H1 (cell line): ENCODE results near the gene RUFY2. TPM values are rescaled to one million over a fixed set of nuclear protein-coding genes. Genes with fewer than 3 reads are reported as not detected.

Experiments
- CTCF ChIA-PET: fragments of 300-600 bp; sonication (Branson Sonifier 250); formaldehyde crosslinking; loops from one replicate; lab custom pipeline; 2021; ENCODE audit not compliant: partially characterized antibody; lab: Charles Lee
- POLR2A ChIA-PET: fragments of 300-600 bp; sonication (Branson Sonifier 250); formaldehyde crosslinking; loops from one replicate; lab custom pipeline; 2021; ENCODE audit warnings: inconsistent platforms; ENCODE audit not compliant: partially characterized antibody; lab: Charles Lee
- DNase-seq, 2 experiments: peaks; one replicate each; pipeline versions ENCODE4 v3.0.0 to v3.0.0-alpha.2; 2010 to 2022; ENCODE audit warnings: low spot score in 2 of 2, low read depth in 1 of 2, mixed read lengths in 1 of 2
- FAIRE-seq: peaks from 2 replicates; lab custom pipeline; 2011; peaks lifted over from hg19 to GRCh38; lab: Jason Lieb, UNC
- H2AFZ ChIP-seq: 2 replicates; pipeline ENCODE4 v1.8.1; 2012; ENCODE audit warnings: low read length, inconsistent platforms
- H2AK5ac ChIP-seq: 2 replicates; pipeline ENCODE4 v1.6.1; 2013; ENCODE audit warnings: low read depth, low read length
- H2BK120ac ChIP-seq: replicated peaks from 2 replicates; pipeline ENCODE3; 2013; ENCODE audit warnings: low read depth, low read length, inconsistent platforms
- H2BK12ac ChIP-seq: 2 replicates; pipeline ENCODE4 v1.6.1; 2013; ENCODE audit warnings: low read depth, low read length
- H2BK15ac ChIP-seq: 2 replicates; pipeline ENCODE4 v1.6.1; 2013; ENCODE audit warnings: low read length
- H2BK20ac ChIP-seq: 2 replicates; pipeline ENCODE4 v1.6.1; 2013; ENCODE audit warnings: low read length
- H2BK5ac ChIP-seq: 2 replicates; pipeline ENCODE4 v1.6.1; 2013; ENCODE audit warnings: low read depth, low read length
- H3K14ac ChIP-seq: 2 replicates; pipeline ENCODE4 v1.6.1; 2013; ENCODE audit warnings: inconsistent platforms; ENCODE audit not compliant: insufficient read length
- H3K18ac ChIP-seq: 2 replicates; pipeline ENCODE4 v1.6.1; 2013; ENCODE audit warnings: low read length; ENCODE audit errors: extremely low read depth
- H3K23ac ChIP-seq: 2 replicates; pipeline ENCODE4 v1.6.1; 2013; ENCODE audit warnings: inconsistent platforms; ENCODE audit not compliant: insufficient read length
- H3K23me2 ChIP-seq: 2 replicates; pipeline ENCODE4 v1.6.1; 2013; ENCODE audit warnings: low read depth, low read length
- H3K27ac ChIP-seq: 2 replicates; pipeline ENCODE4 v1.6.1; 2011; ENCODE audit warnings: low read depth, low read length, inconsistent platforms
- H3K27me3 ChIP-seq, 4 experiments: replicated peaks in 1 of 4; 1 replicate in 1 of 4; 2 replicates in 3 of 4; pipeline versions ENCODE4 v1.6.1 to v1.8.1; 2011 to 2013; ENCODE audit warnings: low read length in 3 of 4, mild to moderate bottlenecking in 3 of 4, inconsistent platforms in 2 of 4, mixed read lengths in 2 of 4, moderate library complexity in 1 of 4; ENCODE audit not compliant: control insufficient read depth in 3 of 4, insufficient read depth in 3 of 4; ENCODE audit errors: extremely low read depth in 1 of 4
- H3K36me3 ChIP-seq, 4 experiments: 2 replicates each; pipeline versions ENCODE4 v1.6.1 to v1.8.1; 2011 to 2013; ENCODE audit warnings: mild to moderate bottlenecking in 4 of 4, low read length in 3 of 4, moderate library complexity in 2 of 4, control low read depth in 1 of 4, inconsistent platforms in 1 of 4; ENCODE audit not compliant: insufficient read depth in 4 of 4, control insufficient read depth in 2 of 4
- H3K4ac ChIP-seq: replicated peaks from 2 replicates; pipeline ENCODE3; 2013; ENCODE audit warnings: low read length, low read depth, mixed read lengths, inconsistent platforms; ENCODE audit not compliant: insufficient read length
- H3K4me1 ChIP-seq, 4 experiments: replicated peaks in 1 of 4; 1 replicate in 1 of 4; 2 replicates in 3 of 4; pipeline versions ENCODE4 v1.6.1 to v1.8.1; 2011 to 2013; ENCODE audit warnings: low read length in 3 of 4, inconsistent platforms in 2 of 4, mixed read lengths in 1 of 4; ENCODE audit not compliant: insufficient read depth in 4 of 4, control insufficient read depth in 3 of 4
- H3K4me2 ChIP-seq, 2 experiments: 2 replicates each; pipeline versions ENCODE4 v1.6.1 to v1.8.1; 2011 to 2013; ENCODE audit warnings: low read depth in 2 of 2, low read length in 2 of 2, control low read depth in 1 of 2, inconsistent platforms in 1 of 2, mild to moderate bottlenecking in 1 of 2; ENCODE audit not compliant: insufficient read depth in 1 of 2
- H3K4me3 ChIP-seq, 4 experiments: fragments of 200-600, 300-600 bp in 1 of 4; sonication (generic), shearing (Covaris generic), sonication (Bioruptor Twin) in 1 of 4; 2 replicates each; pipeline versions ENCODE4 v1.5.1 to v1.8.1; 2011 to 2016; ENCODE audit warnings: low read length in 4 of 4, low read depth in 3 of 4, control low read depth in 2 of 4, inconsistent platforms in 2 of 4, mild to moderate bottlenecking in 2 of 4, mixed read lengths in 1 of 4, moderate library complexity in 1 of 4; ENCODE audit not compliant: insufficient read depth in 2 of 4; ENCODE audit errors: extremely low read depth in 1 of 4
- H3K56ac ChIP-seq: replicated peaks from 2 replicates; pipeline ENCODE3; 2013; ENCODE audit warnings: low read depth, mild to moderate bottlenecking, mixed read lengths, low read length, inconsistent platforms; ENCODE audit not compliant: insufficient read length
- H3K79me1 ChIP-seq: 2 replicates; pipeline ENCODE4 v1.6.1; 2013; ENCODE audit warnings: low read depth, low read length, control low read depth
- H3K79me2 ChIP-seq, 2 experiments: 2 replicates each; pipeline versions ENCODE4 v1.6.1 to v1.8.1; 2012 to 2013; ENCODE audit warnings: low read length in 2 of 2, mild to moderate bottlenecking in 2 of 2, inconsistent platforms in 1 of 2; ENCODE audit not compliant: insufficient read depth in 2 of 2, control insufficient read depth in 1 of 2
- H3K9ac ChIP-seq, 4 experiments: replicated peaks in 1 of 4; 1 replicate in 1 of 4; 2 replicates in 3 of 4; pipeline versions ENCODE4 v1.6.1 to v1.8.1; 2011 to 2013; ENCODE audit warnings: low read depth in 3 of 4, low read length in 3 of 4, control low read depth in 2 of 4, mild to moderate bottlenecking in 2 of 4, moderate library complexity in 2 of 4, inconsistent platforms in 1 of 4; ENCODE audit errors: extremely low read depth in 1 of 4
- H3K9me3 ChIP-seq, 2 experiments: 2 replicates each; pipeline versions ENCODE4 v1.6.1 to v1.8.1; 2012 to 2013; ENCODE audit warnings: mild to moderate bottlenecking in 2 of 2, moderate library complexity in 2 of 2, control low read depth in 1 of 2, inconsistent platforms in 1 of 2, low read depth in 1 of 2, low read length in 1 of 2, mixed read lengths in 1 of 2; ENCODE audit not compliant: insufficient read depth in 2 of 2
- H4K20me1 ChIP-seq, 2 experiments: replicated peaks in 1 of 2; 2 replicates each; pipeline versions ENCODE3 to v1.8.1; 2011 to 2013; ENCODE audit warnings: inconsistent platforms in 2 of 2, low read length in 2 of 2, mild to moderate bottlenecking in 1 of 2; ENCODE audit not compliant: insufficient read depth in 2 of 2, control insufficient read depth in 1 of 2
- H4K5ac ChIP-seq: 2 replicates; pipeline ENCODE4 v1.6.1; 2013; ENCODE audit warnings: low read length, low read depth, mixed read lengths, inconsistent platforms; ENCODE audit not compliant: insufficient read length
- H4K8ac ChIP-seq: 2 replicates; pipeline ENCODE4 v1.8.0; 2013; ENCODE audit warnings: mild to moderate bottlenecking, moderate library complexity, low read length, inconsistent platforms; ENCODE audit not compliant: insufficient read depth; ENCODE audit errors: extremely low read depth
- H4K91ac ChIP-seq: replicated peaks from 2 replicates; pipeline ENCODE3; 2013; ENCODE audit warnings: low read length, mixed read lengths, inconsistent platforms; ENCODE audit not compliant: insufficient read length
- KDM4A ChIP-seq: IDR thresholded peaks from one replicate; pipeline ENCODE4 v1.7.1; 2012; ENCODE audit warnings: low read depth, mild to moderate bottlenecking, moderate library complexity, low read length, inconsistent platforms; ENCODE audit not compliant: severe bottlenecking
- RXRA ChIP-seq: IDR thresholded peaks from 2 replicates; pipeline ENCODE4 v1.6.1; 2011; ENCODE audit warnings: low read depth, mild to moderate bottlenecking, low read length, moderate library complexity; ENCODE audit not compliant: insufficient read depth
- SP1 ChIP-seq: IDR thresholded peaks from 2 replicates; pipeline ENCODE4 v1.6.1; 2011; ENCODE audit warnings: low read depth, low read length
- SP4 ChIP-seq: IDR thresholded peaks from 2 replicates; pipeline ENCODE4 v1.6.1; 2012; ENCODE audit warnings: low read length, inconsistent platforms
- WGBS, 2 experiments: shearing (Covaris generic) in 1 of 2; methylation state at CpG; one replicate each; pipeline versions ENCODE4 v1.1.6 to v1.1.7; 2013 to 2015; ENCODE audit warnings: low lambda C conversion rate in 2 of 2, mixed read lengths in 2 of 2, inconsistent platforms in 1 of 2, low coverage in 1 of 2, missing lambda C conversion rate in 1 of 2; ENCODE audit not compliant: insufficient replicate concordance in 2 of 2, insufficient coverage in 1 of 2, insufficient read length in 1 of 2; ENCODE audit errors: extremely low coverage in 1 of 2, missing lambda C conversion rate in 1 of 2; 5-methylcytosine and 5-hydroxymethylcytosine counted together
- polyA plus RNA-seq, 7 experiments: library from polyadenylated mRNA; depleted of rRNA in 3 of 7; stranded (reverse) in 5 of 7; unstranded in 2 of 7; fragments of >200 nt in 5 of 7; fragments of 200-250 nt in 2 of 7; gene quantifications; 1 replicate in 5 of 7; 2 replicates in 1 of 7; 4 replicates in 1 of 7; pipeline versions ENCODE4 v1.2.1 to v1.2.3, GENCODE V29; 2011 to 2013; ENCODE audit warnings: missing spikeins in 2 of 7, mixed read lengths in 2 of 7
- total RNA-seq: library from RNA; stranded (reverse); fragmentation: NEBNext Ultra II Directional; extraction: Animal tissue kit (Norgen Biotek cat#: 25700); gene quantifications from 2 replicates; pipeline ENCODE4 v1.2.1, GENCODE V29; 2021

The RUFY2 gene
- total and polyA plus RNA-seq, 2 of the 8 experiments (the other 6 are each of a cell fraction or from before 2014, with no cell fraction given): 3.4 to 12.0 TPM

- Histone ChIP-seq H3K9ac (no peak overlapping the region), H3K18ac (no peak overlapping the region), H3K23ac (no peak overlapping the region), H2BK20ac (no peak overlapping the region), H3K4me1 (no peaks in the 10 kb centered on the region), H2BK15ac (no peak overlapping the region), H3K14ac (no peak overlapping the region), H4K8ac (no peak overlapping the region), H3K9me3 (peaks cover 4 to 9% of the 10 kb centered on the region in 2 experiments; a peak in 2 of 4 replicates), H2BK12ac (no peak overlapping the region), H3K56ac (no peak overlapping the region), H3K4ac (no peak overlapping the region), H4K5ac (no peak overlapping the region), H2BK5ac (no peak overlapping the region), H3K36me3 (no peaks in the 10 kb centered on the region), H2AK5ac (no peak overlapping the region), H3K79me1 (no peaks in the 10 kb centered on the region), H3K4me2 (no peak overlapping the region), H3K27me3 (no peaks in the 10 kb centered on the region), H3K79me2 (no peaks in the 10 kb centered on the region), H3K23me2 (no peaks in the 10 kb centered on the region), H2AFZ (no peak overlapping the region), H2BK120ac (no peak overlapping the region), H3K27ac (no peak overlapping the region), H4K20me1 (no peaks in the 10 kb centered on the region), H4K91ac (no peak overlapping the region), H3K4me3 (no peak overlapping the region)
- TF ChIP-seq SP4 (no peak), RXRA (no peak), KDM4A (no peak), SP1 (no peak)
- DNase-seq (no peak), FAIRE-seq (no peak)
- ChIA-PET CTCF (interaction anchor here (0.7 to 1.6 kb wide), 2 partner anchors 14 to 375 kb away, joined by 3 to 6 read pairs; no protein-coding TSS in a partner anchor), POLR2A (interaction anchor here (2.2 kb wide), 1 partner anchor 17 kb away, joined by 12 read pairs; the partner anchor contains the start of genes HNRNPH3 and PBLD)
- WGBS, 2 experiments: 84% methylated on average over 1 of the region's 1 CpG; no CpG with 5 or more reads in 1 of the 2 experiments
Observed at GRCh38 chr10:68315582-68315981, 91.5 kb downstream of the RUFY2 start.
